HepG2 (cell line): ENCODE data around the gene SHISA5. TPM values are rescaled to one million over a fixed set of nuclear protein-coding genes. Genes with fewer than 3 reads are reported as not detected.
A peak's percentile ranks its signal among the peaks of the same experiment; 100 is the strongest.

Experiments used
- GRHL1 ChIP-seq: sonication (generic); formaldehyde crosslinking; conservative IDR thresholded peaks from 2 replicates; pipeline ENCODE4 v1.8.0; 2022; ENCODE audit warnings: missing genetic modification reagents
- HHEX ChIP-seq: IDR thresholded peaks from 2 replicates; pipeline ENCODE4 v1.6.1; 2016; ENCODE audit warnings: control low read depth
- HNRNPH1 ChIP-seq: fragments of 200-400 bp; formaldehyde crosslinking; optimal IDR thresholded peaks from 2 replicates; pipeline ENCODE3; 2017; ENCODE audit warnings: mild to moderate bottlenecking, low read depth, low read length
- HOXD1 ChIP-seq: sonication (generic); formaldehyde crosslinking; IDR thresholded peaks from 2 replicates; pipeline ENCODE4 v1.5.0; 2020; ENCODE audit warnings: missing genetic modification reagents
- IRF2 ChIP-seq: IDR thresholded peaks from 2 replicates; pipeline ENCODE4 v1.6.1; 2018; ENCODE audit warnings: missing genetic modification reagents, missing compliant biosample characterization
- JARID2 ChIP-seq: sonication (generic); formaldehyde crosslinking; IDR thresholded peaks from 2 replicates; pipeline ENCODE4 v1.8.1; 2023; ENCODE audit warnings: missing genetic modification reagents, inconsistent platforms; ENCODE audit not compliant: insufficient replicate concordance
- NAIF1 ChIP-seq: sonication (generic); formaldehyde crosslinking; IDR thresholded peaks from 2 replicates; pipeline ENCODE4 v1.5.0; 2020; ENCODE audit warnings: mild to moderate bottlenecking, missing genetic modification reagents, borderline replicate concordance
- SAFB2 ChIP-seq: sonication (generic); formaldehyde crosslinking; IDR thresholded peaks from 2 replicates; pipeline ENCODE4 v1.5.1; 2020; ENCODE audit warnings: missing genetic modification reagents, low read depth, mild to moderate bottlenecking, borderline replicate concordance
- SALL2 ChIP-seq: sonication (generic); formaldehyde crosslinking; IDR thresholded peaks from 2 replicates; pipeline ENCODE4 v1.8.1; 2023; ENCODE audit warnings: mild to moderate bottlenecking, missing genetic modification reagents, inconsistent platforms
- ZBTB20 ChIP-seq: sonication (generic); formaldehyde crosslinking; IDR thresholded peaks from 2 replicates; pipeline ENCODE4 v1.8.1; 2023; ENCODE audit warnings: missing genetic modification reagents, low read depth, mild to moderate bottlenecking, borderline replicate concordance
- ZNF564 ChIP-seq: sonication (generic); formaldehyde crosslinking; IDR thresholded peaks from 2 replicates; pipeline ENCODE4 v1.8.1; 2023; ENCODE audit warnings: mild to moderate bottlenecking, missing genetic modification reagents
- ZNF674 ChIP-seq: sonication (generic); formaldehyde crosslinking; IDR thresholded peaks from 2 replicates; pipeline ENCODE4 v1.5.0; 2020; ENCODE audit warnings: low read depth, mild to moderate bottlenecking, missing genetic modification reagents
- ZNF772 ChIP-seq: sonication (generic); formaldehyde crosslinking; IDR thresholded peaks from 2 replicates; pipeline ENCODE4 v1.5.0; 2020; ENCODE audit warnings: mild to moderate bottlenecking, missing genetic modification reagents
- polyA plus RNA-seq, 8 experiments: library from polyadenylated mRNA; depleted of rRNA in 3 of 8; stranded (reverse) in 7 of 8; unstranded in 1 of 8; fragments of >200 nt; fragmentation: Illumina TruSeq in 4 of 8; extraction: Trizol in 4 of 8; gene quantifications; 2 replicates each; pipeline versions ENCODE4 v1.2.1 to v1.2.3, GENCODE V29; 2011 to 2016; ENCODE audit warnings: low read depth in 4 of 8, missing spikeins in 1 of 8, mixed read lengths in 1 of 8; ENCODE audit not compliant: insufficient read depth in 1 of 8
- total RNA-seq, 5 experiments: library from RNA; depleted of rRNA; stranded (reverse); fragments of >200 nt; fragmentation: Illumina TruSeq; extraction: Trizol; gene quantifications; 2 replicates each; pipeline ENCODE4 v1.2.3, GENCODE V29; 2016; ENCODE audit warnings: low read depth in 1 of 5
- TF ChIP-seq, protein P1 (sequence below): sonication (generic); formaldehyde crosslinking; IDR thresholded peaks from 2 replicates; pipeline ENCODE4 v1.4.0; 2020; ENCODE audit warnings: missing genetic modification reagents
- TF ChIP-seq, protein P2 (sequence below): sonication (generic); formaldehyde crosslinking; IDR thresholded peaks from 2 replicates; pipeline ENCODE4 v1.8.1; 2023; ENCODE audit warnings: mild to moderate bottlenecking, missing genetic modification reagents
- TF ChIP-seq, protein P3 (sequence below): sonication (generic); formaldehyde crosslinking; IDR thresholded peaks from 2 replicates; pipeline ENCODE4 v1.5.0; 2020; ENCODE audit warnings: mild to moderate bottlenecking, missing genetic modification reagents
- TF ChIP-seq, protein P4 (sequence below): sonication (generic); formaldehyde crosslinking; IDR thresholded peaks from 2 replicates; pipeline ENCODE4 v1.8.1; 2022; ENCODE audit warnings: mild to moderate bottlenecking, missing genetic modification reagents

The SHISA5 gene
- total and polyA plus RNA-seq, 2 of the 13 experiments (the other 11 are each of a cell fraction or from before 2014, with no cell fraction given) = 75.8 to 91.4 TPM

GRCh38 chr3:48465531-48466378, 38.2 kb downstream of the SHISA5 start (continued):
- TF ChIP-seq, protein P1, sequence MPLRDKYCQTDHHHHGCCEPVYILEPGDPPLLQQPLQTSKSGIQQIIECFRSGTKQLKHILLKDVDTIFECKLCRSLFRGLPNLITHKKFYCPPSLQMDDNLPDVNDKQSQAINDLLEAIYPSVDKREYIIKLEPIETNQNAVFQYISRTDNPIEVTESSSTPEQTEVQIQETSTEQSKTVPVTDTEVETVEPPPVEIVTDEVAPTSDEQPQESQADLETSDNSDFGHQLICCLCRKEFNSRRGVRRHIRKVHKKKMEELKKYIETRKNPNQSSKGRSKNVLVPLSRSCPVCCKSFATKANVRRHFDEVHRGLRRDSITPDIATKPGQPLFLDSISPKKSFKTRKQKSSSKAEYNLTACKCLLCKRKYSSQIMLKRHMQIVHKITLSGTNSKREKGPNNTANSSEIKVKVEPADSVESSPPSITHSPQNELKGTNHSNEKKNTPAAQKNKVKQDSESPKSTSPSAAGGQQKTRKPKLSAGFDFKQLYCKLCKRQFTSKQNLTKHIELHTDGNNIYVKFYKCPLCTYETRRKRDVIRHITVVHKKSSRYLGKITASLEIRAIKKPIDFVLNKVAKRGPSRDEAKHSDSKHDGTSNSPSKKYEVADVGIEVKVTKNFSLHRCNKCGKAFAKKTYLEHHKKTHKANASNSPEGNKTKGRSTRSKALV (CRISPR knock-in tag) = no peak
- TF ChIP-seq ZNF564 (CRISPR knock-in tag) = no peak
- TF ChIP-seq JARID2 (CRISPR knock-in tag) = no peak
- no peak for TF ChIP-seq HNRNPH1
- TF ChIP-seq, protein P2, sequence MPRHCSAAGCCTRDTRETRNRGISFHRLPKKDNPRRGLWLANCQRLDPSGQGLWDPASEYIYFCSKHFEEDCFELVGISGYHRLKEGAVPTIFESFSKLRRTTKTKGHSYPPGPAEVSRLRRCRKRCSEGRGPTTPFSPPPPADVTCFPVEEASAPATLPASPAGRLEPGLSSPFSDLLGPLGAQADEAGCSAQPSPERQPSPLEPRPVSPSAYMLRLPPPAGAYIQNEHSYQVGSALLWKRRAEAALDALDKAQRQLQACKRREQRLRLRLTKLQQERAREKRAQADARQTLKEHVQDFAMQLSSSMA (CRISPR knock-in tag) = 0 out of 2 replicates have a peak, but pooled peaks have one; percentile 45
- no peak for TF ChIP-seq ZBTB20 (CRISPR knock-in tag)
- TF ChIP-seq, protein P3, sequence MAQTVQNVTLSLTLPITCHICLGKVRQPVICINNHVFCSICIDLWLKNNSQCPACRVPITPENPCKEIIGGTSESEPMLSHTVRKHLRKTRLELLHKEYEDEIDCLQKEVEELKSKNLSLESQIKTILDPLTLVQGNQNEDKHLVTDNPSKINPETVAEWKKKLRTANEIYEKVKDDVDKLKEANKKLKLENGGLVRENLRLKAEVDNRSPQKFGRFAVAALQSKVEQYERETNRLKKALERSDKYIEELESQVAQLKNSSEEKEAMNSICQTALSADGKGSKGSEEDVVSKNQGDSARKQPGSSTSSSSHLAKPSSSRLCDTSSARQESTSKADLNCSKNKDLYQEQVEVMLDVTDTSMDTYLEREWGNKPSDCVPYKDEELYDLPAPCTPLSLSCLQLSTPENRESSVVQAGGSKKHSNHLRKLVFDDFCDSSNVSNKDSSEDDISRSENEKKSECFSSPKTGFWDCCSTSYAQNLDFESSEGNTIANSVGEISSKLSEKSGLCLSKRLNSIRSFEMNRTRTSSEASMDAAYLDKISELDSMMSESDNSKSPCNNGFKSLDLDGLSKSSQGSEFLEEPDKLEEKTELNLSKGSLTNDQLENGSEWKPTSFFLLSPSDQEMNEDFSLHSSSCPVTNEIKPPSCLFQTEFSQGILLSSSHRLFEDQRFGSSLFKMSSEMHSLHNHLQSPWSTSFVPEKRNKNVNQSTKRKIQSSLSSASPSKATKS (CRISPR knock-in tag) = no peak
- TF ChIP-seq ZNF674 (CRISPR knock-in tag) = no peak
- TF ChIP-seq, protein P4, sequence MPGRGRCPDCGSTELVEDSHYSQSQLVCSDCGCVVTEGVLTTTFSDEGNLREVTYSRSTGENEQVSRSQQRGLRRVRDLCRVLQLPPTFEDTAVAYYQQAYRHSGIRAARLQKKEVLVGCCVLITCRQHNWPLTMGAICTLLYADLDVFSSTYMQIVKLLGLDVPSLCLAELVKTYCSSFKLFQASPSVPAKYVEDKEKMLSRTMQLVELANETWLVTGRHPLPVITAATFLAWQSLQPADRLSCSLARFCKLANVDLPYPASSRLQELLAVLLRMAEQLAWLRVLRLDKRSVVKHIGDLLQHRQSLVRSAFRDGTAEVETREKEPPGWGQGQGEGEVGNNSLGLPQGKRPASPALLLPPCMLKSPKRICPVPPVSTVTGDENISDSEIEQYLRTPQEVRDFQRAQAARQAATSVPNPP = no peak; the same call in 1 of the 2 replicates
- no peak for TF ChIP-seq HOXD1
- no peak for TF ChIP-seq GRHL1 (CRISPR knock-in tag)
- TF ChIP-seq SALL2 (CRISPR knock-in tag) = peak; percentile 48; the same call in 1 of the 2 replicates
- no peak for TF ChIP-seq NAIF1 (CRISPR knock-in tag)
- TF ChIP-seq SAFB2 (CRISPR knock-in tag) = peak; percentile 59; the same call in 1 of the 2 replicates
- peak; percentile 83 for TF ChIP-seq ZNF772
- no peak for TF ChIP-seq HHEX
- TF ChIP-seq IRF2 (CRISPR knock-in tag) = peak; percentile 22; the same call in 1 of the 2 replicates
